OCI-LY1 (cell line): ENCODE data around the gene SLC6A7.

Experiments
- CTCF ChIP-seq: fragments of 200-600 bp; sonication (generic), shearing (Covaris generic); IDR thresholded peaks from 2 replicates; pipeline ENCODE4 v1.5.1; 2017; ENCODE audit warnings: mild to moderate bottlenecking, antibody characterized with exemption, low read length, moderate library complexity, mixed read lengths
- EZH2 ChIP-seq: fragments of 200-600 bp; sonication (generic), shearing (Covaris generic); IDR thresholded peaks from 2 replicates; pipeline ENCODE4 v1.8.0; 2017; ENCODE audit warnings: borderline replicate concordance, mixed run types, mild to moderate bottlenecking, antibody characterized with exemption, low read length, moderate library complexity, mixed read lengths

- TF ChIP-seq CTCF, result no peak
- TF ChIP-seq EZH2, result no peak
Measured at GRCh38 chr5:150218693-150219035, 28.8 kb downstream of the SLC6A7 start.
